Activated CD8-positive, alpha-beta T cell treated with anti-CD3 and anti-CD28 coated beads for 36 hours (primary cell): ENCODE results near the gene SUPT7L. TPM values are rescaled to one million over a fixed set of nuclear protein-coding genes. Genes with fewer than 3 reads are reported as not detected.

Source experiments
- ATAC-seq: fragments of 200-7000 bp; cut with Tn5 transposase; one replicate; pipeline ENCODE4 v1.10.0; 2021; ENCODE audit warnings: mild to moderate bottlenecking, moderate library complexity
- CTCF ChIA-PET: fragments of 350-600 bp; sonication (Branson Sonifier 250); formaldehyde crosslinking; loops from one replicate; lab custom pipeline; 2021; ENCODE audit warnings: antibody characterized with exemption; lab: Charles Lee
- POLR2A ChIA-PET: fragments of 350-600 bp; sonication (Branson Sonifier 250); formaldehyde crosslinking; loops from one replicate; lab custom pipeline; 2021; ENCODE audit warnings: antibody characterized with exemption; lab: Charles Lee
- DNase-seq: peaks from one replicate; pipeline ENCODE4 v3.0.0-alpha.2; 2020
- H3K27ac Mint-ChIP-seq: one replicate; pipeline ENCODE4 v1.8.0; 2021; ENCODE audit warnings: mild to moderate bottlenecking, mixed read lengths
- H3K27me3 Mint-ChIP-seq: one replicate; pipeline ENCODE4 v1.8.0; 2021; ENCODE audit warnings: mixed read lengths
- H3K36me3 Mint-ChIP-seq: one replicate; pipeline ENCODE4 v1.8.0; 2021; ENCODE audit warnings: low read depth, mixed read lengths
- H3K4me1 Mint-ChIP-seq: one replicate; pipeline ENCODE4 v1.8.0; 2021; ENCODE audit warnings: low read depth, mixed read lengths
- H3K4me3 Mint-ChIP-seq: one replicate; pipeline ENCODE4 v1.8.0; 2021; ENCODE audit warnings: mild to moderate bottlenecking, moderate library complexity, mixed read lengths
- H3K9me3 Mint-ChIP-seq: one replicate; pipeline ENCODE4 v1.8.0; 2021; ENCODE audit warnings: mixed read lengths
- CTCF ChIP-seq: fragments of 200-600 bp; IDR thresholded peaks from one replicate; pipeline ENCODE4 v1.8.0; 2022; ENCODE audit warnings: antibody characterized with exemption, mild to moderate bottlenecking
- intact Hi-C: fragments of 100-400 bp; cut with micrococcal nuclease; formaldehyde crosslinking; loops from one replicate; pipeline ENCODE4 v1.10.0; 2022
- total RNA-seq, 2 experiments: library from RNA; stranded (reverse); gene quantifications; one replicate each; pipeline ENCODE4 v1.2.3, GENCODE V29; 2021

SUPT7L gene
- total RNA-seq, 2 experiments from 2014 or later: 21.8 to 22.6 TPM

GRCh38 chr2:27624943-27625342 lies 38.5 kb downstream of the SUPT7L start:
- Mint-ChIP-seq H3K27me3 (no peaks in the 10 kb centered on the region), H3K4me1 (peaks cover 14% of the 10 kb centered on the region), H3K27ac (no peak overlapping the region), H3K36me3 (peaks cover 26% of the 10 kb centered on the region), H3K9me3 (no peaks in the 10 kb centered on the region), H3K4me3 (no peak overlapping the region)
- POLR2A ChIA-PET: no interaction called here
- intact Hi-C loops: no loop called here
- no peak for DNase-seq
- no peak for TF ChIP-seq CTCF
- CTCF ChIA-PET: no interaction called here
- no peak for ATAC-seq

- TF ChIP-seq CTCF: no peak
- CTCF ChIA-PET: interaction anchor here (1.1 kb wide), 1 partner anchor 320 kb away, joined by 3 read pairs; no protein-coding TSS in a partner anchor
- no peak for ATAC-seq
- Mint-ChIP-seq H3K27ac (no peak overlapping the region), H3K27me3 (no peaks in the 10 kb centered on the region), H3K4me3 (no peak overlapping the region), H3K9me3 (no peaks in the 10 kb centered on the region), H3K4me1 (peaks cover 9% of the 10 kb centered on the region), H3K36me3 (peaks cover 26% of the 10 kb centered on the region)
- DNase-seq: no peak
- POLR2A ChIA-PET: interaction anchor here (0.9 kb wide), 1 partner anchor 15 kb away, joined by 3 read pairs; no protein-coding TSS in a partner anchor
- intact Hi-C loops: no loop called here
These were observed 40.5 kb downstream of the SUPT7L start for GRCh38 chr2:27622921-27623384.

DNA sequence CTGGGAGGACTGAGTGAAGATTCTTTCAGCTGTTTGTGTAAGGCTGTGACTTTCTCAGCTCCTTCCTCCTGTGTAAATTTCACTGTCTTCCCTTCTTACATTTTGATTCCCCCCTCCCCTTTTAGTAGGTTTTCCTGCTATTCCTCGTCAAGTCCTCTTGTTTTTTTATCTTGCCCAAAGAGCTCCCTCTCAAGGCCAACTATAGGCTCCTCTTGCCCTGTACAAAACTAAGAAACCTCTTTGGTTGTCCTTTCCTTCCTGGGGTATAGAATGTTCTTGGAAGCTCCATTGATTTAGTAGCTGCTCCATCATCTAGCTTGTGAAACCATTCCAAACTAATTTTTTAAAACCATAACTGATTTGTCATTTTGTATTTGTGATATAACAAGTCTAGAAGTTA lies 41.9 kb downstream of the SUPT7L start:
- intact Hi-C loops: no loop called here
- ATAC-seq (no peak), DNase-seq (no peak)
- Mint-ChIP-seq H3K4me1 (no peaks in the 10 kb centered on the region), H3K4me3 (no peak overlapping the region), H3K36me3 (peaks cover 34% of the 10 kb centered on the region), H3K9me3 (no peaks in the 10 kb centered on the region), H3K27me3 (no peaks in the 10 kb centered on the region), H3K27ac (no peak overlapping the region)
- no peak for TF ChIP-seq CTCF
- CTCF ChIA-PET: interaction anchor here (1.4 kb wide), 1 partner anchor 62 kb away, joined by 5 read pairs; no protein-coding TSS in a partner anchor
- POLR2A ChIA-PET: no interaction called here

- Mint-ChIP-seq H3K4me1 (peaks cover 4% of the 10 kb centered on the region), H3K27ac (no peak overlapping the region), H3K27me3 (no peaks in the 10 kb centered on the region), H3K36me3 (peaks cover 38% of the 10 kb centered on the region), H3K9me3 (no peaks in the 10 kb centered on the region), H3K4me3 (no peak overlapping the region)
- intact Hi-C loops: no loop called here
- TF ChIP-seq CTCF: no peak
- no peak for ATAC-seq
- ChIA-PET CTCF (interaction anchor here (0.6 to 2.6 kb wide), 2 partner anchors 28 to 68 kb away, joined by 3 to 8 read pairs; no protein-coding TSS in a partner anchor), POLR2A (no interaction called here)
- DNase-seq: no peak
These were observed 48.1 kb downstream of the SUPT7L start for GRCh38 chr2:27615316-27615715.

DNA sequence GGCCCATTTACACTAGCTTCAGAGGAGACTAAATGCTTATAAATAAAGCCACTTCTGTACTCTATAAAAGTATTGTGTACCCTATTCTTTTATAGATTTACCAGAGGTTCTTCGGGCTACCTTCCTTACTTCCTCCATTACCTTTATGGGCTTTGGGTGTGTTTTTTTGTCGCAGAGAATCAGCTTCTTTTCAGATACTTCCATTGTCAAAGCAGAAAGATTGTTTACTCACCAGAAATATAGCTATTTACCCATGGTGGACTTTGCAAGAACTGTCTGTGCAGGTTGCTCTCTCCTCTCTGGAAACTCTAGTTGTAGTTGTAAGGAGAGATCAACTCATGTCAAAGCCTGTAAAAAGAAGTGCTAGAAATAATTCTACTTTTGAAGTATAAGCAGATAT lies 49.4 kb downstream of the SUPT7L start:
- TF ChIP-seq CTCF: no peak
- intact Hi-C loops: no loop called here
- Mint-ChIP-seq H3K27me3 (no peaks in the 10 kb centered on the region), H3K36me3 (peaks cover 36% of the 10 kb centered on the region), H3K4me3 (no peak overlapping the region), H3K9me3 (no peaks in the 10 kb centered on the region), H3K27ac (no peak overlapping the region), H3K4me1 (peaks cover 4% of the 10 kb centered on the region)
- CTCF ChIA-PET: interaction anchor here (0.7 kb wide), 1 partner anchor 43 kb away, joined by 3 read pairs; no protein-coding TSS in a partner anchor
- POLR2A ChIA-PET: no interaction called here
- DNase-seq: no peak
- no peak for ATAC-seq
